Testis (tissue), 2 donors: ENCODE results near the gene GRK3.

ENCODE experiments used
- CTCF ChIP-seq, 3 experiments: fragments of 450-650 bp in 2 of 3; fragments of 200-600 bp in 1 of 3; sonication (generic) in 1 of 3; IDR thresholded peaks; one replicate each; pipeline ENCODE4 v1.5.1; 2016 to 2019; ENCODE audit warnings: antibody characterized with exemption in 3 of 3, mild to moderate bottlenecking in 2 of 3, moderate library complexity in 1 of 3
- POLR2A ChIP-seq: fragments of 450-650 bp; IDR thresholded peaks from one replicate; pipeline ENCODE4 v1.6.1; 2017; ENCODE audit warnings: antibody characterized with exemption, mild to moderate bottlenecking, moderate library complexity

GRCh38 chr22:25630447-25630846, 66.0 kb downstream of the GRK3 start:
- TF ChIP-seq CTCF (IDR thresholded peaks at IDR 0.05) (no peak), POLR2A (no peak)
